IMR-90 (cell line): ENCODE data around the gene VPS18.

Source experiments
- BHLHE40 ChIP-seq: fragments of 150-350 bp; IDR thresholded peaks from 2 replicates; pipeline ENCODE4 v1.6.1; 2016; ENCODE audit warnings: mild to moderate bottlenecking, low read depth, low read length
- CEBPB ChIP-seq: IDR thresholded peaks from 2 replicates; pipeline ENCODE4 v1.6.1; 2012; ENCODE audit warnings: low read depth, low read length, improper control_type of control experiment
- CHD1 ChIP-seq: IDR thresholded peaks from 2 replicates; pipeline ENCODE4 v1.6.1; 2012; ENCODE audit warnings: low read depth, low read length, improper control_type of control experiment
- FOS ChIP-seq: fragments of 150-350 bp; IDR thresholded peaks from 2 replicates; pipeline ENCODE4 v1.6.1; 2016; ENCODE audit warnings: low read depth, low read length
- MAZ ChIP-seq: IDR thresholded peaks from 2 replicates; pipeline ENCODE4 v1.6.1; 2012; ENCODE audit warnings: low read depth, mild to moderate bottlenecking, low read length, improper control_type of control experiment, moderate library complexity, borderline replicate concordance
- NFE2L2 ChIP-seq: fragments of 150-350 bp; IDR thresholded peaks from 2 replicates; pipeline ENCODE4 v1.6.1; 2016; ENCODE audit warnings: low read depth, mild to moderate bottlenecking, low read length
- POLR2A ChIP-seq: IDR thresholded peaks from 2 replicates; pipeline ENCODE4 v1.6.1; 2012; ENCODE audit warnings: mild to moderate bottlenecking, low read depth, low read length
- RAD21 ChIP-seq: IDR thresholded peaks from 2 replicates; pipeline ENCODE4 v1.6.1; 2012; ENCODE audit warnings: low read length, improper control_type of control experiment
- RCOR1 ChIP-seq: IDR thresholded peaks from 2 replicates; pipeline ENCODE4 v1.6.1; 2012; ENCODE audit warnings: mild to moderate bottlenecking, low read length, improper control_type of control experiment; ENCODE audit not compliant: insufficient replicate concordance
- RFX5 ChIP-seq: IDR thresholded peaks from 2 replicates; pipeline ENCODE4 v1.8.0; 2012; ENCODE audit warnings: low read depth, mild to moderate bottlenecking, low read length, moderate library complexity
- TF ChIP-seq, protein P1 (sequence below): conservative IDR thresholded peaks from 2 replicates; pipeline ENCODE4 v1.5.1; 2012; ENCODE audit warnings: mild to moderate bottlenecking, low read depth, low read length, improper control_type of control experiment
- TF ChIP-seq, protein P2 (sequence below): fragments of 150-350 bp; IDR thresholded peaks from 2 replicates; pipeline ENCODE4 v1.6.1; 2017; ENCODE audit warnings: mild to moderate bottlenecking, antibody characterized with exemption, low read length, low read depth

DNA sequence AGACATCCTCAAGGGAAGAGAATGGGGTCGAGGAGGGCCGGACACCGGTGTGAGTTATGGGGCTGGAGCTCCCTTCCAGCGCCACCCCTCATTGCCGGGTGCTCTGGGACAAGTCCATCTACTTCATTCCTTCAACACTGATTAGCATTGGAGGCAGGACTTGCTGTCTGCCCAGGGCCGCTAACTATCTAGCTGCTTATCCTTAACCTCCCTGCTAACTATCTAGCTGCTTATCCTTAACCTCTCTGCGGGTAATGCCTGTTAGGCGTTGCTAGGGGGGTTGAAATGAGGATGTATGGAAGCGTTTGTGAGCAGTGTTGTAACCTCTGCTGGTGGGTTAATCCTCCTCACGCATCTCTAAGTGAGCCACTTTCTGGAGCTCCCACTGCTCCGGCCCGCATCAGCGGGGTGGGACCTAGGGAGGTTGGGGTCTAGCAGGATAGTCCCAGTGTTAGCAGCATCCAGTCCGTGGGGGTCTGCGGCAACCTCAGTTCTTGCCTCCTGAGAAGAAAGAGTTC, 48.1 kb downstream of the VPS18 start:
- TF ChIP-seq, protein P1, sequence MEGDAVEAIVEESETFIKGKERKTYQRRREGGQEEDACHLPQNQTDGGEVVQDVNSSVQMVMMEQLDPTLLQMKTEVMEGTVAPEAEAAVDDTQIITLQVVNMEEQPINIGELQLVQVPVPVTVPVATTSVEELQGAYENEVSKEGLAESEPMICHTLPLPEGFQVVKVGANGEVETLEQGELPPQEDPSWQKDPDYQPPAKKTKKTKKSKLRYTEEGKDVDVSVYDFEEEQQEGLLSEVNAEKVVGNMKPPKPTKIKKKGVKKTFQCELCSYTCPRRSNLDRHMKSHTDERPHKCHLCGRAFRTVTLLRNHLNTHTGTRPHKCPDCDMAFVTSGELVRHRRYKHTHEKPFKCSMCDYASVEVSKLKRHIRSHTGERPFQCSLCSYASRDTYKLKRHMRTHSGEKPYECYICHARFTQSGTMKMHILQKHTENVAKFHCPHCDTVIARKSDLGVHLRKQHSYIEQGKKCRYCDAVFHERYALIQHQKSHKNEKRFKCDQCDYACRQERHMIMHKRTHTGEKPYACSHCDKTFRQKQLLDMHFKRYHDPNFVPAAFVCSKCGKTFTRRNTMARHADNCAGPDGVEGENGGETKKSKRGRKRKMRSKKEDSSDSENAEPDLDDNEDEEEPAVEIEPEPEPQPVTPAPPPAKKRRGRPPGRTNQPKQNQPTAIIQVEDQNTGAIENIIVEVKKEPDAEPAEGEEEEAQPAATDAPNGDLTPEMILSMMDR = no peak
- TF ChIP-seq POLR2A (no peak), CEBPB (no peak), RAD21 (no peak), RCOR1 (no peak), RFX5 (no peak), CHD1 (no peak), FOS (no peak), MAZ (no peak), NFE2L2 (no peak), BHLHE40 (no peak)
- TF ChIP-seq, protein P2, sequence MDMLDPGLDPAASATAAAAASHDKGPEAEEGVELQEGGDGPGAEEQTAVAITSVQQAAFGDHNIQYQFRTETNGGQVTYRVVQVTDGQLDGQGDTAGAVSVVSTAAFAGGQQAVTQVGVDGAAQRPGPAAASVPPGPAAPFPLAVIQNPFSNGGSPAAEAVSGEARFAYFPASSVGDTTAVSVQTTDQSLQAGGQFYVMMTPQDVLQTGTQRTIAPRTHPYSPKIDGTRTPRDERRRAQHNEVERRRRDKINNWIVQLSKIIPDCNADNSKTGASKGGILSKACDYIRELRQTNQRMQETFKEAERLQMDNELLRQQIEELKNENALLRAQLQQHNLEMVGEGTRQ = no peak
